Esophagus mucosa (tissue), 1 donor: ENCODE results near the gene FDCSP. TPM values are rescaled to one million over a fixed set of nuclear protein-coding genes. Genes with fewer than 3 reads are reported as not detected.
"Not testable (repeated sequence)": the region's sequence is repeated elsewhere in the genome, so short reads cannot be mapped to it uniquely, and the experiment has no call there.

Experiments used
- ATAC-seq: fragments of 200-7000 bp; cut with Tn5 transposase; one replicate; pipeline ENCODE4 v1.9.1; 2020
- total RNA-seq: library from RNA; stranded (reverse); gene quantifications from one replicate; pipeline ENCODE4 v1.2.4, GENCODE V29; 2023
- donor health status: DM: yes; HTN: yes; CAD: no.

Gene FDCSP
- total RNA-seq, 1 donor from 2014 or later, result 53.0 TPM

- ATAC-seq, result no peak
These were observed 14.1 kb downstream of the FDCSP start for GRCh38 chr4:70239884-70240591.

GRCh38 chr4:70242297-70242696 is 16.4 kb downstream of the FDCSP start, which contains the start of gene CSN3:
CSN3 (plus strand) TSS chr4:70242597; CDS start chr4:70244820, 2,223 bp downstream.
- ATAC-seq, result not testable (repeated sequence)

GRCh38 chr4:70243091-70243490 is 17.2 kb downstream of the FDCSP start:
- no peak for ATAC-seq

DNA sequence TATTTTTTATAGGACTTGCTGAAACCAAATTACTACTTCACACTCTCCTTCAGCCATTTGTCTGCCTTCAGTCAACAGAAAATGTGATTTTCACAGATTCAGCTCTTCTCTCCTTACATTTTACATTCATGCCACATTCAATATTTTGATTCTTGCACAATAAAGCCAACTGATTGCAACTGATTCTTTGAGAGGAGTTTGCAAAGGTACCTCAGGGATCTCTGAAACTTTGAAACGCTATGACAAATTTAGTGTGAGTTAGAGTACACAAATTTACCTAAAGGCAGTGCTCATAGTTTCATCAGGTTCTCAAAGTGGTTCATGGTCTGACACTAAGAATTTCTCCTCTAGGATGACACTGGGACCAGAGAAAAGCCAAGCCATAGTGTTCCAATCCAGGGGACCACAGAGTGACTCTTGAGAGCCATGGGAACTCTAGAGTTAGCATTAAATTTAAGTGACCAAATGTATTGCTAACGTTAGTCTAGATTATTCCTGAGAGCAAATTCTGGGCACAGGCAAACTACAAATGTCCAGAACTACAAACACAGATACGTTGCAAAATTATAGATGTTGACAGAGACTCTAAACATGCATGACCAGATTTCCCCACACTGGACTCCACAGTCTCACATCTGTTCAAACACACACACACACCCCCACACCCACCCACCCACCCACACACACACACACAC is 25.5 kb downstream of the FDCSP start:
- no peak for ATAC-seq

DNA sequence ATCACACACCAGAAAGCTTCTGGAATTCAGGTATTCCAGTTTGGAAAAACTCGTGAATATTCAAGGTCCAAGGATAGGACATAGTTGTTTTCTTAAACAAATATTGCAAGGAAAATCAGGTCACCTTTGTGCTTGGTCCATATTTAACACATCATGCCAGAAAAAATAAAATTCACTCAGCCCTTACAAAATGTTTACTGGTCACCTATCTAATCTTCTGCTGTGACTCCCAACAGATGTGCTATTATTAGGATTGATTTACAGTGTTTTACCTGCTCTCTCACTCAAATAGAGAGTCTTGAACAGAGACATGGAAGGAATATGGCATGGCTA is 26.0 kb downstream of the FDCSP start:
- ATAC-seq, result no peak

GRCh38 chr4:70269674-70270073 is 43.8 kb downstream of the FDCSP start:
- no peak for ATAC-seq

DNA sequence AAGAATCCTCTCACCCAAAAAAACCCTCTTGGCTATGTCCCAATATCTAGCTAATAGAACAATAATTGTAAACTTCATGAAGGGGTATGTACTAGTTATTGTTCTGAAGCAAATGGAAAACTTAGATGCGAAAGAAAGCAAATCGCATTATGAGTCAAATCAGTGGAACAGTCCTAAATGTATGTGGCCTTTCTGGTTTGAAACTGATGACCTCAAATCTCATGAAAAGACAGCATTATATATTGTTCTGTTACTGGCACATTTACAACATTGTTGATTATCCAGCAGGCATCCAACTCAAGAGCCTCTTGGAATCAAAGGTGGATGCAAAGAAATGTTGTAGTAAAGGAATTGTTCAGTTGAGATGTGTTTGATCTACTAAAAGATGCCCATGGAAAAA is 51.2 kb downstream of the FDCSP start:
- no peak for ATAC-seq

DNA sequence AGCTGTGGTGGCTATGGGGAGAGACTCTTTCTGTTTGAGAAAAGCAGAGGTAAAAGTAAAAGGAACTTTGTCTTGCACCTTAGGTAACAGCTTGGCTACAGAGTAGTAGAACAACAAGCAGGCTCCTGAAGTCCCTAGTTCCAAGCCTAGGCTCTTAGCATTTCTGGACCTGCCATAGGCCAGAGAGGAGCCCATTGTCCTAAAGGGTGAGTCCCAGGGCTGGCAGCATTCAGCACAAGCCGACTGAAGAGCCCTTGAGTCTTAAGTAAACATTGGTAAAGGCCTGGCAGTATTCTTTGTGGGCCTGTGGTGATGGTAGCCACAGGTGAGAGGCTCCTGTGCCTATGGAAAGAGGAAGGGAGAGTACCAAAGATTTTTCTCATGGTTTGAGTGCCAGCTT is 54.6 kb downstream of the FDCSP start:
- no peak for ATAC-seq

Other genes starting within 250 kb of the FDCSP start
- gene STATH, start 230.2 kb upstream of the FDCSP start, total RNA-seq, result not detected
- not detected for gene HTN3, start 197.7 kb upstream of the FDCSP start, total RNA-seq
- gene HTN1, start 175.7 kb upstream of the FDCSP start, total RNA-seq, result not detected
- not detected for gene PRR27, start 71.9 kb upstream of the FDCSP start, total RNA-seq
- not detected for gene ODAM, start 30.4 kb upstream of the FDCSP start, total RNA-seq
- gene CSN3, start 16.5 kb downstream of the FDCSP start, total RNA-seq, result not detected
- gene CABS1, start 108.9 kb downstream of the FDCSP start, total RNA-seq, result not detected
- not detected for gene SMR3A, start 134.6 kb downstream of the FDCSP start, total RNA-seq
- not detected for gene SMR3B, start 157.0 kb downstream of the FDCSP start, total RNA-seq
- not detected for gene OPRPN, start 171.8 kb downstream of the FDCSP start, total RNA-seq
- gene MUC7, start 246.1 kb downstream of the FDCSP start, total RNA-seq, result not detected